Measurements from ENCODE around the gene EPS8.

The EPS8 gene

GRCh38 chr12:15701206-15701605, 88.0 kb downstream of the EPS8 start:
- no peaks in the 10 kb centered on the region for H3K27me3 ChIP-seq (replicated peaks)
- TF ChIP-seq, protein P1, sequence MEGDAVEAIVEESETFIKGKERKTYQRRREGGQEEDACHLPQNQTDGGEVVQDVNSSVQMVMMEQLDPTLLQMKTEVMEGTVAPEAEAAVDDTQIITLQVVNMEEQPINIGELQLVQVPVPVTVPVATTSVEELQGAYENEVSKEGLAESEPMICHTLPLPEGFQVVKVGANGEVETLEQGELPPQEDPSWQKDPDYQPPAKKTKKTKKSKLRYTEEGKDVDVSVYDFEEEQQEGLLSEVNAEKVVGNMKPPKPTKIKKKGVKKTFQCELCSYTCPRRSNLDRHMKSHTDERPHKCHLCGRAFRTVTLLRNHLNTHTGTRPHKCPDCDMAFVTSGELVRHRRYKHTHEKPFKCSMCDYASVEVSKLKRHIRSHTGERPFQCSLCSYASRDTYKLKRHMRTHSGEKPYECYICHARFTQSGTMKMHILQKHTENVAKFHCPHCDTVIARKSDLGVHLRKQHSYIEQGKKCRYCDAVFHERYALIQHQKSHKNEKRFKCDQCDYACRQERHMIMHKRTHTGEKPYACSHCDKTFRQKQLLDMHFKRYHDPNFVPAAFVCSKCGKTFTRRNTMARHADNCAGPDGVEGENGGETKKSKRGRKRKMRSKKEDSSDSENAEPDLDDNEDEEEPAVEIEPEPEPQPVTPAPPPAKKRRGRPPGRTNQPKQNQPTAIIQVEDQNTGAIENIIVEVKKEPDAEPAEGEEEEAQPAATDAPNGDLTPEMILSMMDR (IDR thresholded peaks at IDR 0.05; ENCODE audit: low read depth, low read length, missing control alignments): no peak
- no peaks in the 10 kb centered on the region for H3K36me3 ChIP-seq (replicated peaks)
- in situ Hi-C loops (cut with HindIII; ENCODE audit: low pct_ligation_motif_present, low sequenced_read_pairs): no loop called here
- peak; percentile 46 for DNase-seq
- H3K4me3 ChIP-seq (ENCODE audit: low read depth, low read length): no peak overlapping the region
- peak overlapping the region; percentile 74 for H3K27ac ChIP-seq

DNA sequence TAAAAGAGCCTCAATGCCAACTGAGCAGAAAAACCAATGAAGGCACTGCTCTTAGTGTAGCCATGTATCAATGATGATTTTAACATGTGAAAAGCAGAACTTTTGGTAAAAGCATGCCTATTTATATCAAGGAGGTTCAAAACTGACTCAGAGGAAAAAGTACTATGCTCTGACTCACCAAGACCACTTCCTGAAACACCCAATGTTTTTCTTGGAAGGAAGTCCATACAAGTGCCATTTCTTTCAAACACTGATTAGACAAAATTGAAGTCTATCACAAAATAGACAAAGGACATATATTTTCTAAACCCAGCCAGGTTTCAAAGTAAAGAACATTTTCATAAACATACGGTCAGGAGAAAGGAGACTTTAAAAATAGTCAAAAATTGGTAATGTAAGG, 88.6 kb downstream of the EPS8 start:
- TF ChIP-seq, protein P1 (IDR thresholded peaks at IDR 0.05; ENCODE audit: low read depth, low read length, missing control alignments): no peak
- Histone ChIP-seq H3K4me3 (ENCODE audit: low read depth, low read length) (no peak overlapping the region), H3K27ac (peak overlapping the region; percentile 74), H3K36me3 (replicated peaks) (no peaks in the 10 kb centered on the region), H3K27me3 (replicated peaks) (no peaks in the 10 kb centered on the region)
- in situ Hi-C loops (cut with HindIII; ENCODE audit: low pct_ligation_motif_present, low sequenced_read_pairs): no loop called here
- peak; percentile 82 for DNase-seq

DNA sequence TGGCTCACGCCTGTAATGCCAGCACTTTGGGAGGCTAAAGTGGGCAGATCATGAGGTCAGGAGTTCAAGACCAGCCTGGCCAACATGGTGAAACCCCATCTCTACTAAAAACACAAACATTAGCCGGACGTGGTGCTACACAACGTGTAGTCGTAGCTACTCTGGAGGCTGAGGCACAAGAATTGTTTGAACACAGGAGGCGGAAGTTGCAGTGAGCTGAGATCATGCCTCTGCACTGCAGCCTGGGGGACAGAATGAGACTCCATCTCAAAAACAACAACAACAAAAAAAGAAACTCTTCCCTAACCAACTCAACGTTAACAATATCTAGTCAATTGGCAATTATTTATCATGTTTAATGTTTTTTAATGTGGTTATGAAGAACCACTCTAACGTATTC, 89.3 kb downstream of the EPS8 start:
- DNase-seq: peak; percentile 63
- no peaks in the 10 kb centered on the region for H3K36me3 ChIP-seq (replicated peaks)
- H3K27me3 ChIP-seq (replicated peaks): no peaks in the 10 kb centered on the region
- in situ Hi-C loops (cut with HindIII; ENCODE audit: low pct_ligation_motif_present, low sequenced_read_pairs): no loop called here
- TF ChIP-seq, protein P1 (IDR thresholded peaks at IDR 0.05; ENCODE audit: low read depth, low read length, missing control alignments): peak; percentile 16
- H3K4me3 ChIP-seq (ENCODE audit: low read depth, low read length): no peak overlapping the region
- peak overlapping the region; percentile 74 for H3K27ac ChIP-seq

DNA sequence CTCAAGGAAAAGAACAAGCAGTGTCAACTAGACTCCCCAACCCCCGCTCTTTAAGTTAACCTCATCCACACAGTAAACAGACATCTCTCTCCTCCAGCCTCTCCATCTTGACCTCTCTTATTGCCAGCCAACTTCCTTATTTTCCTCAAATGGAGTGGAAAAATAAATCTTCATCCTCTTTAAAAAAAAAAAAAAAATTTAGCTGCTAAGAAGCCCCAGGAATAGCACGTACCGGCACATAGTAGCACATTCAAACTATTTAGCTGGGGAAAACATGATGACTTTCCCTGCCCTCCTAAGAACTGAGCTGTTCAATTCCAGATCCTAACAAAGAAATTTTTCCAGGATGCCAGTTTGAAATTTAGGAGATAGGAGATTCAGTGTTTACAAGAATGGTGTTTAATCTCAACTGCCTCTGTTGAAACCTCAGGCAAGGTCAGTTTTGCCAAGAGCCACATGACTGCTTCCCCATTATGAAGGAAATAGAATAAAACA, 90.8 kb downstream of the EPS8 start:
- in situ Hi-C loops (cut with HindIII; ENCODE audit: low pct_ligation_motif_present, low sequenced_read_pairs): no loop called here
- Histone ChIP-seq H3K27ac (peak overlapping the region; percentile 12), H3K4me3 (ENCODE audit: low read depth, low read length) (no peak overlapping the region)

GRCh38 chr12:15697201-15697600, 92.0 kb downstream of the EPS8 start:
- Histone ChIP-seq H3K36me3 (replicated peaks) (no peaks in the 10 kb centered on the region), H3K4me3 (ENCODE audit: low read depth, low read length) (no peak overlapping the region), H3K27me3 (replicated peaks) (no peaks in the 10 kb centered on the region), H3K27ac (no peak overlapping the region)
- in situ Hi-C loops (cut with HindIII; ENCODE audit: low pct_ligation_motif_present, low sequenced_read_pairs): no loop called here
- TF ChIP-seq, protein P1 (IDR thresholded peaks at IDR 0.05; ENCODE audit: low read depth, low read length, missing control alignments): no peak
- DNase-seq: no peak

More for the DNA sequence above, 90.8 kb downstream of the EPS8 start:
- TF ChIP-seq, protein P1 (IDR thresholded peaks at IDR 0.05; ENCODE audit: low read depth, low read length, missing control alignments): no peak
- H3K36me3 ChIP-seq (replicated peaks): no peaks in the 10 kb centered on the region
- no peak for DNase-seq
- no peaks in the 10 kb centered on the region for H3K27me3 ChIP-seq (replicated peaks)

Measured in brain microvascular endothelial cell (primary cell).